Ishikawa (cell line): ENCODE results near the gene FAM89A.

Experiments
- CEBPB ChIP-seq: IDR thresholded peaks from 2 replicates; pipeline ENCODE4 v1.6.1; 2012
- CREB1 ChIP-seq: IDR thresholded peaks from 2 replicates; pipeline ENCODE4 v1.6.1; 2012; ENCODE audit warnings: low read depth
- EGR1 ChIP-seq: IDR thresholded peaks from 2 replicates; pipeline ENCODE4 v1.6.1; 2012
- EP300 ChIP-seq: IDR thresholded peaks from 2 replicates; pipeline ENCODE4 v1.6.1; 2012; ENCODE audit warnings: borderline replicate concordance
- FOXM1 ChIP-seq: IDR thresholded peaks from 2 replicates; pipeline ENCODE4 v1.6.1; 2012; ENCODE audit warnings: low read depth, borderline replicate concordance
- NFIC ChIP-seq: IDR thresholded peaks from 2 replicates; pipeline ENCODE4 v1.6.1; 2012
- RAD21 ChIP-seq: IDR thresholded peaks from 2 replicates; pipeline ENCODE4 v1.6.1; 2012; ENCODE audit warnings: low read depth
- REST ChIP-seq: IDR thresholded peaks from 2 replicates; pipeline ENCODE4 v1.6.1; 2012; ENCODE audit warnings: low read depth, mild to moderate bottlenecking
- TAF1 ChIP-seq: IDR thresholded peaks from 2 replicates; pipeline ENCODE4 v1.6.1; 2012; ENCODE audit warnings: low read depth, mild to moderate bottlenecking
- TCF12 ChIP-seq: IDR thresholded peaks from 2 replicates; pipeline ENCODE4 v1.6.1; 2012; ENCODE audit warnings: low read depth
- TEAD4 ChIP-seq: IDR thresholded peaks from 2 replicates; pipeline ENCODE4 v1.6.1; 2012
- USF1 ChIP-seq: IDR thresholded peaks from 2 replicates; pipeline ENCODE4 v1.6.1; 2012
- YY1 ChIP-seq: IDR thresholded peaks from 2 replicates; pipeline ENCODE4 v1.6.1; 2012; ENCODE audit warnings: low read depth
- ZBTB7A ChIP-seq: IDR thresholded peaks from 2 replicates; pipeline ENCODE4 v1.6.1; 2012; ENCODE audit warnings: low read depth
- TF ChIP-seq, protein P1 (sequence below): IDR thresholded peaks from 2 replicates; pipeline ENCODE4 v1.6.1; 2012

The FAM89A gene

DNA sequence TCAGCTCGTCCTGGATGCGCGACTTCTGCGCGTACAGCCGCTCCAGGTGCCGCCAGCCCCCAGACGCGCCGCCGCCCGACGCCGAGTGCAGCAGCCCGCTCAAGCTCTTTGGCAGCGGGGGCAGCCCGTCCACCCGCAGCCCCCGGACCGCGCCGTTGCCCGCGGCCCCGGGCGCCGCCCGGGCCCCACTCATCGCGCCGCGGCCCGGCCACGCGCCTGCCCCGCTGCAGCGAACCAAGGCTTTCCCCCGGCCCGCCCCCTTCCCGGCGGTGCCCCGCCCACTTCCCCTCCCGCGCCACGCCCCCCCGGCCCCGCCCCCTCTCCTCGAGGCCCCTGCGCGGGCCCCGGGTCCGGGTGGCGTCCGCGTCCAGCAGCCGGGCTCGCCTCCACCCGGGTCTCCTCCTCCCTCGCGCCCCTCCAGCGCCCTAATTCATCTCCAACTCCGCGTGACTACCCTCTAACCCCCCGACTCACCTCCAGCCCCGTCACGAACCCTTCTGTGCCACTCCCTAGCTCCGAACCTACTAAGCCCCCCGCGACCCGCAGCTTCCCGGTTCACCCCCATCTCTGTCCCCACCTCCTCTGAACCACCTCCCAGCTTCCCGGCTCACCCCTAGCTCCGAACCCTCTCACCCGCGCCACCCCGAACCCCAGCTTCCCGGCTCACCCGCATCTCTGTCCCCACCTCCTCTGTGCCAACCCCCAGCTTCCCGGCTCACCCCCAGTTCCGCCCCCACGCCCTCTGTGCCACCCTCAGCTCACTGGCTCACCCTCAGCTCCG lies at the start of gene FAM89A:
TSS of gene FAM89A (minus strand) at position 236 of the 781 bp plus-strand sequence. CDS start at position 193, 43 bp downstream.
- no peak for TF ChIP-seq TEAD4
- TF ChIP-seq USF1: no peak
- TF ChIP-seq EGR1: no peak
- no peak for TF ChIP-seq REST
- no peak for TF ChIP-seq CEBPB
- no peak for TF ChIP-seq CREB1
- no peak for TF ChIP-seq NFIC
- no peak for TF ChIP-seq EP300
- no peak for TF ChIP-seq TAF1
- TF ChIP-seq ZBTB7A: no peak
- TF ChIP-seq YY1: no peak
- TF ChIP-seq RAD21: no peak
- no peak for TF ChIP-seq FOXM1
- TF ChIP-seq TCF12: no peak
- TF ChIP-seq, protein P1, sequence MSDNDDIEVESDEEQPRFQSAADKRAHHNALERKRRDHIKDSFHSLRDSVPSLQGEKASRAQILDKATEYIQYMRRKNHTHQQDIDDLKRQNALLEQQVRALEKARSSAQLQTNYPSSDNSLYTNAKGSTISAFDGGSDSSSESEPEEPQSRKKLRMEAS: no peak; the same call in 1 of the 2 replicates

- TF ChIP-seq USF1: no peak
- no peak for TF ChIP-seq EGR1
- TF ChIP-seq YY1: no peak
- no peak for TF ChIP-seq ZBTB7A
- TF ChIP-seq, protein P1: no peak
- no peak for TF ChIP-seq RAD21
- no peak for TF ChIP-seq CREB1
- TF ChIP-seq EP300: no peak
- TF ChIP-seq FOXM1: no peak
- no peak for TF ChIP-seq TEAD4
- TF ChIP-seq TAF1: no peak
- no peak for TF ChIP-seq CEBPB
- no peak for TF ChIP-seq NFIC
- no peak for TF ChIP-seq TCF12
- no peak for TF ChIP-seq REST
These were observed 44.3 kb upstream of the FAM89A start for GRCh38 chr1:231084353-231084752.

DNA sequence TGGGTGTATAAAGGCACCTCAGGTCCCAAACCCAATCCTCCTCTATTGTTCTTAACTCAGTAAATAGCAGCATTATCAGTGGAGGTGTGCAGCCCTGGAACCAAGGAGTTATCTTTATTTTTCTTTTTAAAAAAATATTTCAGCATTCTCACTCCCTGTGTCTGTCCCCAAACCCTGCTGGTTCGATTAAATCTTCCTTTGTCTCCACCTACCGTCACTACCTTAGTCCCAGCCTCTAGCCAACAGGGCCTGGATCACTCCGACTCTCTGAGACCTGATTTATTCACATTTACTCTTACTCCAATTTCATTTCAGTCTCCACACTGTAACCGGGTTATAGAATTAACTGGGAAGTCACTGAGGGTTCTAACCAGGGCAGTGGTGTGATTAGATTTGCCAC lies 39.1 kb upstream of the FAM89A start:
- no peak for TF ChIP-seq REST

DNA sequence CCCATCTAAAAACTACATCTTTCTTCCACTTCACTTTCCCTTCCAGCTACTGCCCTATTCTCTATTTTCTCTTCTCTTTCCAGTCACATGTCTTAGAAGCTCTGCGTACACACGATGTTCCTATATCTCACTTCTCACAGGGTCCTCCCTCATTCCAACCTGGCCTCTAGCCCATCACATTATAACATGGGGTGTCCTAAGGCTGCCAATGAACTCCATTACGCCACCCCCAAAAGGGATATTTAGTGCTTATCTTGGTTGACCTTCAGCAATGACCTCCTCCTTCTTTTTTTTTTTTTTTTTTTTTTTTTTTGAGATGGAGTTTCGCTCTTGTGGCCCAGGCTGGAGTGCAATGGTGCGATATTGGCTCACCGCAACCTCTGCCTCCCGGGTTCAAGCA lies 38.2 kb upstream of the FAM89A start:
- TF ChIP-seq CREB1: no peak
- no peak for TF ChIP-seq FOXM1
- no peak for TF ChIP-seq TAF1
- TF ChIP-seq CEBPB: no peak
- no peak for TF ChIP-seq EGR1
- TF ChIP-seq EP300: no peak
- TF ChIP-seq TEAD4: no peak
- no peak for TF ChIP-seq RAD21
- TF ChIP-seq TCF12: no peak
- no peak for TF ChIP-seq USF1
- no peak for TF ChIP-seq YY1
- no peak for TF ChIP-seq ZBTB7A
- TF ChIP-seq, protein P1: no peak
- no peak for TF ChIP-seq REST
- TF ChIP-seq NFIC: no peak
